Head of caudate nucleus (tissue), 42 donors: Measurements from ENCODE around the gene UBTD1.
A peak's percentile ranks its signal among the peaks of the same experiment; 100 is the strongest.
"Not testable (repeated sequence)": the region's sequence is repeated elsewhere in the genome, so short reads cannot be mapped to it uniquely, and the experiment has no call there.

ENCODE experiments used
- DNase-seq, 42 donors: peaks; one replicate each; pipeline versions ENCODE4 v3.0.0 to v3.0.0-alpha.2; 2020 to 2021; ENCODE audit warnings: mixed read lengths in 7 of 42
- intact Hi-C: fragments of 100-400 bp; cut with DNase I; formaldehyde crosslinking; loops from one replicate; pipeline ENCODE4 v1.15.0; 2022

The UBTD1 gene

GRCh38 chr10:97571622-97572021, 72.9 kb downstream of the UBTD1 start:
- intact Hi-C loops: loop anchor here (5.0 kb wide), 1 partner anchor 36 kb away; no protein-coding TSS in a partner anchor
- DNase-seq: peak in 35 of 42 donors; percentile 38 to 90 (median 64)

- intact Hi-C loops: loop anchor here (5.0 kb wide), 1 partner anchor 35 kb away; no protein-coding TSS in a partner anchor
- DNase-seq: peak; percentile 67 to 93 (median 86)
Observed at GRCh38 chr10:97572214-97572989, 73.7 kb downstream of the UBTD1 start, which contains the start of gene ANKRD2. ANKRD2 (plus strand) TSS chr10:97572779; CDS start chr10:97572789, 10 bp downstream.

GRCh38 chr10:97573021-97573420, 74.3 kb downstream of the UBTD1 start:
- intact Hi-C loops: loop anchor here (5.0 kb wide), 1 partner anchor 34 kb away; no protein-coding TSS in a partner anchor

GRCh38 chr10:97573672-97574071, 74.9 kb downstream of the UBTD1 start:
- DNase-seq: no peak
- intact Hi-C loops: loop anchor here (5.0 kb wide), 1 partner anchor 34 kb away; no protein-coding TSS in a partner anchor

More at GRCh38 chr10:97573021-97573420, 74.3 kb downstream of the UBTD1 start:
- no peak for DNase-seq

GRCh38 chr10:97574374-97575126, 75.8 kb downstream of the UBTD1 start:
- peak in 38 of 42 donors; percentile 22 to 84 (median 56) for DNase-seq
- intact Hi-C loops: loop anchor here (5.0 kb wide), 1 partner anchor 33 kb away; no protein-coding TSS in a partner anchor

GRCh38 chr10:97575127-97575668, 76.5 kb downstream of the UBTD1 start:
- DNase-seq: no peak
- intact Hi-C loops: no loop called here

- intact Hi-C loops, DNase-seq: not testable (repeated sequence)
Observed at GRCh38 chr10:97576487-97576886, 77.8 kb downstream of the UBTD1 start.

- DNase-seq: no peak
- intact Hi-C loops: no loop called here
Observed at GRCh38 chr10:97577701-97578100, 79.0 kb downstream of the UBTD1 start.

- DNase-seq: no peak
- intact Hi-C loops: no loop called here
Observed at GRCh38 chr10:97578171-97578844, 79.6 kb downstream of the UBTD1 start.

GRCh38 chr10:97580421-97581367, 82.0 kb downstream of the UBTD1 start:
- no peak for DNase-seq
- intact Hi-C loops: no loop called here

- intact Hi-C loops: no loop called here
- DNase-seq: no peak
Observed at GRCh38 chr10:97582169-97582568, 83.4 kb downstream of the UBTD1 start.

GRCh38 chr10:97583476-97583875, 84.8 kb downstream of the UBTD1 start:
- intact Hi-C loops: no loop called here
- DNase-seq: no peak

- DNase-seq: peak; percentile 71 to 98 (median 90)
- intact Hi-C loops: no loop called here
Observed at GRCh38 chr10:97584060-97584797, 85.5 kb downstream of the UBTD1 start, which contains the start of gene HOGA1. HOGA1 (plus strand) TSS chr10:97584389; CDS start chr10:97584704, 315 bp downstream.

- DNase-seq: no peak
- intact Hi-C loops: no loop called here
Observed at GRCh38 chr10:97584798-97585438, 86.2 kb downstream of the UBTD1 start.

- DNase-seq: no peak
- intact Hi-C loops: no loop called here
Observed at GRCh38 chr10:97585439-97585811, 86.7 kb downstream of the UBTD1 start.

- intact Hi-C loops: no loop called here
- no peak for DNase-seq
Observed at GRCh38 chr10:97587183-97587582, 88.5 kb downstream of the UBTD1 start.

- peak in 14 of 42 donors; percentile 11 to 68 (median 34) for DNase-seq
- intact Hi-C loops: no loop called here
Observed at GRCh38 chr10:97589479-97589878, 90.8 kb downstream of the UBTD1 start, which contains the start of gene C10orf62. C10orf62 (plus strand) TSS chr10:97589721; CDS start chr10:97589898, 177 bp downstream.
